GM19463 (cell line): ENCODE data around the gene GFOD2.

Source experiments
- ATAC-seq: cut with Tn5 transposase; IDR thresholded peaks from one replicate; pipeline ENCODE4 v1.9.1; 2021; ENCODE audit warnings: mild to moderate bottlenecking, moderate library complexity; ENCODE audit not compliant: unreplicated experiment

The GFOD2 gene

GRCh38 chr16:67733734-67734470 lies 14.8 kb upstream of the GFOD2 start:
- no peak for ATAC-seq

- ATAC-seq = no peak
Measured at GRCh38 chr16:67731753-67732095, 12.6 kb upstream of the GFOD2 start.

GRCh38 chr16:67731071-67731752 lies 12.1 kb upstream of the GFOD2 start:
- no peak for ATAC-seq

- ATAC-seq = no peak
Measured at GRCh38 chr16:67730326-67730725, 11.2 kb upstream of the GFOD2 start.

DNA sequence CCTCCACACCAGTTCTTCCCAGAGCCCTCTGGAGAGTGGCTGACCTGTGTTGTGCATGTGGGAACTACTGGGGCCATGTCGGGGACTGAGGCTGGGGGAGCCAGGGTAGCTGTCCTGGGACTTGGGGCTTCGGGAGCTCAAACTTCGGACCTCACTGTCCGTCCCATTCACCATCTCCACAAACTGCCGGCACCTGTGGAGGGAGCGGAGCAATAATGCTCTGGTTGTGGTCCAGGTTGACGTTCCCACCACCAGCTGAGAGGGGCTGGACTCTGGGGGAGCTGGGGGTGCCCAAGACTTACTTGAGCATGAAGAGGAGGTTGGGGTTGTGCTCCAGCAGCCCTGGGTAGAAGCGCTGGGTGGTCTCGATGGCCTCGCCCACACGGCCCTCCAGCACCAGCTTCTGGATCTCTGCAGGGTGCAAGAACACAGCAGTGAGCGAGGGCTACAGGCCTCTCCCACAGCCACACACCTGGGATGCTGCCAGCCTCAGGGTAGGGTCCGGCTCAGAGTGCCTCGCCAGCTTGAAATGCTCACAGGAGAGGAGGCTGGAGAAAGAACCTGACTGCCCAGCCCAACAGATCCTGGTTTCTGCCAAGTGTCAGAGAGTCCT lies 10.6 kb upstream of the GFOD2 start:
- ATAC-seq = no peak

- ATAC-seq = no peak
Measured at GRCh38 chr16:67727521-67728485, 8.7 kb upstream of the GFOD2 start.

- ATAC-seq = no peak
Measured at GRCh38 chr16:67726106-67727034, 7.3 kb upstream of the GFOD2 start.

GRCh38 chr16:67723911-67724305 lies 4.8 kb upstream of the GFOD2 start:
- no peak for ATAC-seq

DNA sequence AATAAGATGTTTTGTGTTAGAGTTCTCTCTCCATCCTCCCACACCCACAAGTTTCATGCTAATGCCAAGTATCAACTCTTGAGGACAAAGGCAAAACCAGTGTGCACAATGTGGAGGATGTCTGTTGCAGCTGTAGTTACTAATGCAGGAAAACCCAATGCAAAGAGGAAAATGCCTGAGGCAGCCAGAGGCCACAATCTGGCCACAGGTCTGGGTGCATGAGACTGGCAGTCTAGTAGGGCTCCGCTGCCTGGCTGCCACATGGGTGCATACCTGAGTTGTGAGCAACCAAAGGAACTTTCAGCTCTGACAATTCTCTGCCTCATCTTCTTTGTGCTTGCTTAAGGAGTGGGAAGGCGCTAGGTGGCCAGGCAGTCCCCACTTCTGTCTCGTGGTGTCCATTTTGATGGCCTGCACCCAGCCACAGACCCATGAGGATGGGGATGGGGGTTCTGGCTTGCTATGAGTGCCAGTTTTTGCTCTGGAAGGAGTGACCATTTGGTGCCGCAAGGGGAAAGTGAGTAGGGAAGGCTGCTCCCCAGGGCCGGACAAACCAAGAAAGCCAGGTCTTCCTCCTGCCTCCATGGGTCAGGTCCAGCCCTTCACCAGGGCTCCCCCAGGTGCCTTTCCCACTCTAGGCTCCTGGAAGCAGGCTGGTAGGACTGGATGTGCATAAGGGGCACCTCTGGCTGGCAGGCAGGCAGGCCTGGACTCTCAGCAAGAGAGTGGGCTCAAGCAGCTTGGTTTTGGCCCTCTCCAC lies 4.2 kb upstream of the GFOD2 start:
- ATAC-seq = no peak

GRCh38 chr16:67720236-67720635 lies 1.1 kb upstream of the GFOD2 start:
- no peak for ATAC-seq

- ATAC-seq = peak; percentile 15
Measured at GRCh38 chr16:67719778-67720144, 645 bp upstream of the GFOD2 start.

DNA sequence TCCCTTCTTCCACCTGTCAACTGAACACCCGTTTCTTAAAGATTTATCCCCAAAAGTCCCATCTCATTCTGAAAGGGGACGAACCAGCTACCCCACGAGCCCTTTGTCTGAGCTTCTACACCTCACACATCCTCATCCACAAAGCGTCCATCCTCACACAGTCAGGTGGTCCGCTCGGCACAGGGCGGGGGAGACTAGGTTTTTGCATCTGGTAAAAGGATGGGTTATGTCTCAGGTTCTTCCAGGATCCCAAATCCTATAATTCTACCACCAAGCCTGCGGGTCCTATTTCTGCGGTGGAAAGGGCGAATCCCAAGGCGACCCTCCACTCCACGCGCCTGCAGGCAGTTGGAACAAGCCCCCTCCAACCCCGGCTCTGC lies 458 bp downstream of the GFOD2 start:
- ATAC-seq = no peak

DNA sequence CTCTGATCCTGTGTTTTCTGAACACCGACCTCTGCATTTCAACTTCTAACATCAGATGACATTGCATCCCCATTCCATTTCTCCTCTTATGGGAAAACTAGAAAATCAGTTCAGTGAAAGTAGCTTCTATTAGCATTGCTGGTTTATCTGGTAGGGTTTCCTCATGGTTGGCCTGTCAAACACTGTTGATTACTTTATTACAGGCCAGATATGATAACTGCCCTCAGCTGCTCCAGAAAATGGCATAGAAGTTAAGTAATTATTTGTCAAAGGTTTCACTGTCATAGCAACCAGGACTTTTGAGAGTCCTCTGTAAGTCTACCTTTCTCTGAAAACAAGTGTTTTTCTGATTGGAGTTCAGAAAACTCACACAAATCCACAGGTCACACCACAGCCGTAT lies 3.0 kb downstream of the GFOD2 start:
- no peak for ATAC-seq

- ATAC-seq = no peak
Measured at GRCh38 chr16:67714522-67714921, 4.6 kb downstream of the GFOD2 start.

DNA sequence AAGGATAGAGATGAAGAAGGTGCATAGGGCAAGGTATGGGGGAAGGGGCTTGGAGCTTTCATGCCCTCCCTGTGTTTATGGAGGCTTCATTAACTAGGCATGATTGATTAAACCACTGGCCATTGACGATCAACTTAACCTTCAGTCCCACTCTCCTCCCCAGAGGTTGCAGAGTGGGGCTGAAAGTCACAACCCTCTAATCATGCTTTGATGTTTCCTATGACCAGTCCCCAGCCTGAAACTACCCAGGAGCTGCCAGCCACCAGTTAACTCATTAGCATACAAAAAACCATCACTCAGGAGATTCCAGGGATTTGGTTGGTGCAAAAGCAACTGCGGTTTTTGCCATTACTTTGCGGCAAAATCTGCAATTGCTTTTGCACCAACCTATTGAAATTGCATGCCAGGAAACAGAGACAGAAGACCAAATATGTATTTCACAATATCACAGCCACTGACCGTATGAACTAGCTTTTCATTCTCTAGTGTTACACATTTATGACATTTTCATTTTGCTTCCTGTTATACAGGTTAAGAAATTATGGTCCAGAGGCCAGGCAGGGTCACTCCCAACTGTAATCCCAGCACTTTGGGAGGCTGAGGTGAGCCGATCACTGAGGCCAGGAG lies 5.4 kb downstream of the GFOD2 start:
- no peak for ATAC-seq

GRCh38 chr16:67710607-67711006 lies 8.5 kb downstream of the GFOD2 start:
- no peak for ATAC-seq

- ATAC-seq = no peak
Measured at GRCh38 chr16:67709050-67709449, 10.1 kb downstream of the GFOD2 start.

- ATAC-seq = no peak
Measured at GRCh38 chr16:67708368-67708771, 10.7 kb downstream of the GFOD2 start.

GRCh38 chr16:67707790-67708189 lies 11.3 kb downstream of the GFOD2 start:
- no peak for ATAC-seq
